Suprapubic skin (tissue), 4 donors: ENCODE measurements around the gene CHTF18.

ENCODE experiments used
- EP300 ChIP-seq: sonication (generic); formaldehyde crosslinking; IDR thresholded peaks from one replicate; pipeline ENCODE4 v1.6.1; 2017; ENCODE audit warnings: antibody characterized with exemption
- POLR2A ChIP-seq, 2 donors: fragments of 450-650 bp; IDR thresholded peaks; one replicate each; pipeline ENCODE4 v1.6.1; 2017; ENCODE audit warnings: antibody characterized with exemption in 2 of 2, mild to moderate bottlenecking in 2 of 2, moderate library complexity in 2 of 2
- POLR2AphosphoS5 ChIP-seq, 3 donors: sonication (generic); formaldehyde crosslinking; IDR thresholded peaks; one replicate each; pipeline ENCODE4 v1.6.1; 2017; ENCODE audit warnings: antibody characterized with exemption in 3 of 3
- TF ChIP-seq, protein P1 (sequence below), 2 donors: fragments of 200-600 bp in 1 of 2; fragments of 450-650 bp in 1 of 2; sonication (generic) in 1 of 2; IDR thresholded peaks; one replicate each; pipeline ENCODE4 v1.5.1; 2016 to 2019; ENCODE audit warnings: antibody characterized with exemption in 2 of 2, mild to moderate bottlenecking in 1 of 2, moderate library complexity in 1 of 2

GRCh38 chr16:740459-740763, 48.0 kb upstream of the CHTF18 start:
- no peak for TF ChIP-seq POLR2A (IDR thresholded peaks at IDR 0.05)
- TF ChIP-seq, protein P1, sequence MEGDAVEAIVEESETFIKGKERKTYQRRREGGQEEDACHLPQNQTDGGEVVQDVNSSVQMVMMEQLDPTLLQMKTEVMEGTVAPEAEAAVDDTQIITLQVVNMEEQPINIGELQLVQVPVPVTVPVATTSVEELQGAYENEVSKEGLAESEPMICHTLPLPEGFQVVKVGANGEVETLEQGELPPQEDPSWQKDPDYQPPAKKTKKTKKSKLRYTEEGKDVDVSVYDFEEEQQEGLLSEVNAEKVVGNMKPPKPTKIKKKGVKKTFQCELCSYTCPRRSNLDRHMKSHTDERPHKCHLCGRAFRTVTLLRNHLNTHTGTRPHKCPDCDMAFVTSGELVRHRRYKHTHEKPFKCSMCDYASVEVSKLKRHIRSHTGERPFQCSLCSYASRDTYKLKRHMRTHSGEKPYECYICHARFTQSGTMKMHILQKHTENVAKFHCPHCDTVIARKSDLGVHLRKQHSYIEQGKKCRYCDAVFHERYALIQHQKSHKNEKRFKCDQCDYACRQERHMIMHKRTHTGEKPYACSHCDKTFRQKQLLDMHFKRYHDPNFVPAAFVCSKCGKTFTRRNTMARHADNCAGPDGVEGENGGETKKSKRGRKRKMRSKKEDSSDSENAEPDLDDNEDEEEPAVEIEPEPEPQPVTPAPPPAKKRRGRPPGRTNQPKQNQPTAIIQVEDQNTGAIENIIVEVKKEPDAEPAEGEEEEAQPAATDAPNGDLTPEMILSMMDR (IDR thresholded peaks at IDR 0.05) = no peak
- no peak for TF ChIP-seq EP300
- TF ChIP-seq POLR2AphosphoS5 (IDR thresholded peaks at IDR 0.05) = no peak
